HG02840 (cell line): ENCODE measurements around the gene SUSD6.
"Not testable (repeated sequence)": the region's sequence is repeated elsewhere in the genome, so short reads cannot be mapped to it uniquely, and the experiment has no call there.

Experiments used
- ATAC-seq: cut with Tn5 transposase; IDR thresholded peaks from one replicate; pipeline ENCODE4 v1.9.1; 2021; ENCODE audit warnings: mild to moderate bottlenecking, moderate library complexity, moderate number of reproducible peaks; ENCODE audit not compliant: unreplicated experiment, low FRiP score

SUSD6 gene

GRCh38 chr14:69587389-69587788, 24.0 kb upstream of the SUSD6 start:
- no peak for ATAC-seq

GRCh38 chr14:69591317-69591716, 20.1 kb upstream of the SUSD6 start:
- ATAC-seq, result no peak

- no peak for ATAC-seq
Measured at GRCh38 chr14:69593018-69593677, 18.2 kb upstream of the SUSD6 start.

- ATAC-seq, result no peak
Measured at GRCh38 chr14:69594846-69595245, 16.6 kb upstream of the SUSD6 start.

GRCh38 chr14:69595336-69595735, 16.1 kb upstream of the SUSD6 start:
- ATAC-seq, result no peak

GRCh38 chr14:69599431-69599830, 12.0 kb upstream of the SUSD6 start:
- ATAC-seq, result not testable (repeated sequence)

- no peak for ATAC-seq
Measured at GRCh38 chr14:69600304-69600891, 11.0 kb upstream of the SUSD6 start.

- no peak for ATAC-seq
Measured at GRCh38 chr14:69605738-69606137, 5.7 kb upstream of the SUSD6 start.

GRCh38 chr14:69606258-69607184, 4.9 kb upstream of the SUSD6 start:
- no peak for ATAC-seq

GRCh38 chr14:69610020-69610873, 1.1 kb upstream of the SUSD6 start:
- no peak for ATAC-seq

- ATAC-seq, result no peak
Measured at GRCh38 chr14:69610874-69611171, 573 bp upstream of the SUSD6 start.

GRCh38 chr14:69612014-69612782, 802 bp downstream of the SUSD6 start:
- no peak for ATAC-seq

GRCh38 chr14:69612783-69613130, 1.4 kb downstream of the SUSD6 start:
- ATAC-seq, result no peak

GRCh38 chr14:69613312-69614073, 2.1 kb downstream of the SUSD6 start:
- ATAC-seq, result no peak

- no peak for ATAC-seq
Measured at GRCh38 chr14:69614592-69614991, 3.2 kb downstream of the SUSD6 start.

GRCh38 chr14:69615121-69615495, 3.7 kb downstream of the SUSD6 start:
- ATAC-seq, result peak; percentile 1

- ATAC-seq, result peak; percentile 42
Measured at GRCh38 chr14:69615496-69616407, 4.4 kb downstream of the SUSD6 start.

- ATAC-seq, result no peak
Measured at GRCh38 chr14:69616408-69616773, 5.0 kb downstream of the SUSD6 start.
